NCI-H2196 treated with DMSO at 0.1 percent for 48 hours (cell line): ENCODE measurements around the gene TPSAB1.
"Not testable (repeated sequence)": the region's sequence is repeated elsewhere in the genome, so short reads cannot be mapped to it uniquely, and the experiment has no call there.

Experiments
- DNase-seq: peaks from one replicate; lab custom pipeline; 2025; ENCODE audit not compliant: unreplicated experiment; lab: John Stamatoyannopoulos, UW

Gene TPSAB1

GRCh38 chr16:1223355-1224214 lies 16.9 kb upstream of the TPSAB1 start:
- DNase-seq: no peak

- DNase-seq: no peak
Measured at GRCh38 chr16:1224558-1224957, 15.9 kb upstream of the TPSAB1 start.

GRCh38 chr16:1225051-1225451 lies 15.5 kb upstream of the TPSAB1 start, which contains the start of gene TPSG1:
Gene TPSG1, minus strand, starts transcription at chr16:1225268. Its CDS starts 16 bp downstream, at chr16:1225252.
- DNase-seq: no peak

- not testable (repeated sequence) for DNase-seq
Measured at GRCh38 chr16:1225728-1226311, 14.7 kb upstream of the TPSAB1 start.

GRCh38 chr16:1226692-1227091 lies 13.8 kb upstream of the TPSAB1 start:
- not testable (repeated sequence) for DNase-seq

GRCh38 chr16:1228227-1228626 lies 12.3 kb upstream of the TPSAB1 start:
- DNase-seq: not testable (repeated sequence)

GRCh38 chr16:1229476-1229875 lies 11.0 kb upstream of the TPSAB1 start:
- not testable (repeated sequence) for DNase-seq

- not testable (repeated sequence) for DNase-seq
Measured at GRCh38 chr16:1230084-1230470, 10.4 kb upstream of the TPSAB1 start, which contains the start of gene TPSB2. Gene TPSB2, minus strand, starts transcription at chr16:1230184. Its CDS starts 233 bp downstream, at chr16:1229951.

- not testable (repeated sequence) for DNase-seq
Measured at GRCh38 chr16:1230471-1231212, 9.9 kb upstream of the TPSAB1 start.

- not testable (repeated sequence) for DNase-seq
Measured at GRCh38 chr16:1231301-1231700, 9.2 kb upstream of the TPSAB1 start.

GRCh38 chr16:1232049-1232748 lies 8.3 kb upstream of the TPSAB1 start:
- not testable (repeated sequence) for DNase-seq

- DNase-seq: not testable (repeated sequence)
Measured at GRCh38 chr16:1236659-1237058, 3.8 kb upstream of the TPSAB1 start.

GRCh38 chr16:1237990-1238389 lies 2.5 kb upstream of the TPSAB1 start:
- DNase-seq: no peak

- DNase-seq: not testable (repeated sequence)
Measured at GRCh38 chr16:1238909-1239308, 1.6 kb upstream of the TPSAB1 start.

GRCh38 chr16:1239575-1239974 lies 930 bp upstream of the TPSAB1 start:
- DNase-seq: not testable (repeated sequence)

- DNase-seq: not testable (repeated sequence)
Measured at GRCh38 chr16:1241081-1241480, 576 bp downstream of the TPSAB1 start.

- not testable (repeated sequence) for DNase-seq
Measured at GRCh38 chr16:1243363-1243762, 2.9 kb downstream of the TPSAB1 start.

- DNase-seq: not testable (repeated sequence)
Measured at GRCh38 chr16:1243907-1244850, 3.7 kb downstream of the TPSAB1 start.

GRCh38 chr16:1244881-1245280 lies 4.4 kb downstream of the TPSAB1 start:
- no peak for DNase-seq
